Loucy (cell line): Measurements from ENCODE around the gene KRTAP29-1.

ENCODE experiments used
- CTCF ChIP-seq: fragments of 200-600 bp; sonication (generic); conservative IDR thresholded peaks from 2 replicates; pipeline ENCODE4 v1.5.1; 2014; ENCODE audit warnings: mild to moderate bottlenecking, antibody characterized with exemption, low read length
- EZH2phosphoT487 ChIP-seq: fragments of 200-600 bp; IDR thresholded peaks from 2 replicates; pipeline ENCODE4 v1.6.1; 2018; ENCODE audit warnings: antibody characterized with exemption, mild to moderate bottlenecking, moderate library complexity, borderline replicate concordance

GRCh38 chr17:41267711-41268110 lies 34.9 kb downstream of the KRTAP29-1 start:
- TF ChIP-seq CTCF (no peak), EZH2phosphoT487 (no peak)
